Stimulated activated CD4-positive, alpha-beta T cell treated with anti-CD3 and anti-CD28 coated beads, Interleukin-2, amount 100 ng/mL, for 4 hours (primary cell): ENCODE measurements around the gene SSBP3.

Source experiments
- DNase-seq: peaks from one replicate; pipeline ENCODE4 v3.0.0-alpha.2; 2020; ENCODE audit warnings: low read depth

The SSBP3 gene

DNA sequence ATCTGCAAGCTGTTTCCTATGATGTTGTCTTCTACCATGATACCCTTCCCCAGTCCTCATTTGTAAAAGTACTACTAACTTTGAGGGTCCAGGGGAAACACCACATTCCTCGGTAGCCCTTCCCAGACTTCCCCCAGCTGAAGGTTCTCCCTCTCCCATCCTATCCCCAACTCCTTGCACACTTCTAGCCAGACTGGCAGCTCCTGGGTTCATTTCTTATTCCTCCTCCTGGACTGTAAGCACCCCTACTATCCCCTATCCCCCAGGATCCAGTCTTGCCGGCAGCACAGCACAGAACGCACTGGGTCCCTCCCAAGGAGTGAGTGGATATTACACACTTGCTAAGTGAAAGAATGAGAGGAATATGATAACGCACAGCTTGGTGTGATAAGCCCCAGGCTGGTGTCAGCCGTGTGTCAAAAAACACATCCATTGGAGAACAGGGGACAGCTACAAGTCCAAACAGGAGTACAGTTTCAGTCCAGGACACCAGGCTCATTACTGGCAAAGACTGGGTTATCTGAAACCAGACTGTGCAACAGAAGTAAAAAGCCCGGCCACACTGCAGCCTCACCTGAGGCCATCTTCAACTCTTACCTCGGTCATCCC lies 100.2 kb downstream of the SSBP3 start:
- DNase-seq: no peak

DNA sequence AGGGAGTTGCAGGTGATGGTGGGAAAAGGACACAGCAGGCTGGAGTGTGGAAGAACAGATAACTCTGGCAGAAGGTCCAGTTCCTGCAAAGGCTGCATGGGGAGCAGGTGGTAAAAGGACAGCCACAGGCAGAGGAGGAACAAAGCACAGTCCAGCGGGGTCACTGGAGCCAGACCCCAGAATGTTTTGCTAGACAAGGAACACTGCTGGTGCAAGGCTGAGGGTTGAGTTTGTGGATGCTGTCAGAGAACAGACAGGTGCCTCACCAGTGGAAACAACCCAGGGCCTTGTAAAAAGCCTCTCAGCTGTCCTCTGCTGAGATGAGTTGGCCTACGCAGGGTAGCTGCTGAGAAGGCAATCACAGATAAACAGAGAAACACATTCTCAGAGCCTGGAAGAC lies 101.7 kb downstream of the SSBP3 start:
- DNase-seq: no peak

GRCh38 chr1:54302951-54303843 lies 103.0 kb downstream of the SSBP3 start:
- DNase-seq: no peak

GRCh38 chr1:54302549-54302948 lies 103.6 kb downstream of the SSBP3 start:
- DNase-seq: no peak

- no peak for DNase-seq
Observed at GRCh38 chr1:54301497-54301896, 104.7 kb downstream of the SSBP3 start.

DNA sequence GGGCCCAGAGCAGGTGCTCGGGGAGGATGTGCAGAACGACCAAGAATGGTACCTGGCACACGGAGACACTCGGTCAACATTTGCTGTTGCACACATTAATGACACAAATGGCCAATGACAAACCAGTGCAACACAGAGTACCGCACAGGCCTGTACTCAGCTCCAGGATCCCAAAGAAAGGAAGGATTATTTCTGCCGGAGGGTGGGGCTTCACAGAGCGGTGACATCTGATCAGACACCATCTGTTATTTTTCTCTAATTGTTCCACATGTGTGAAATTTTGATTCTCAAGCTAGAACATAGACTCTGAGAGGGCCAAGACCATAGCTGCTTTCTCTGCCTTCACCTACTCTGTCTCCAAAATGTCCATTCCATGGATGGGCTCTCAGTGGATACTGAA lies 105.8 kb downstream of the SSBP3 start:
- DNase-seq: no peak

- DNase-seq: no peak
Observed at GRCh38 chr1:54299037-54299436, 107.2 kb downstream of the SSBP3 start.

DNA sequence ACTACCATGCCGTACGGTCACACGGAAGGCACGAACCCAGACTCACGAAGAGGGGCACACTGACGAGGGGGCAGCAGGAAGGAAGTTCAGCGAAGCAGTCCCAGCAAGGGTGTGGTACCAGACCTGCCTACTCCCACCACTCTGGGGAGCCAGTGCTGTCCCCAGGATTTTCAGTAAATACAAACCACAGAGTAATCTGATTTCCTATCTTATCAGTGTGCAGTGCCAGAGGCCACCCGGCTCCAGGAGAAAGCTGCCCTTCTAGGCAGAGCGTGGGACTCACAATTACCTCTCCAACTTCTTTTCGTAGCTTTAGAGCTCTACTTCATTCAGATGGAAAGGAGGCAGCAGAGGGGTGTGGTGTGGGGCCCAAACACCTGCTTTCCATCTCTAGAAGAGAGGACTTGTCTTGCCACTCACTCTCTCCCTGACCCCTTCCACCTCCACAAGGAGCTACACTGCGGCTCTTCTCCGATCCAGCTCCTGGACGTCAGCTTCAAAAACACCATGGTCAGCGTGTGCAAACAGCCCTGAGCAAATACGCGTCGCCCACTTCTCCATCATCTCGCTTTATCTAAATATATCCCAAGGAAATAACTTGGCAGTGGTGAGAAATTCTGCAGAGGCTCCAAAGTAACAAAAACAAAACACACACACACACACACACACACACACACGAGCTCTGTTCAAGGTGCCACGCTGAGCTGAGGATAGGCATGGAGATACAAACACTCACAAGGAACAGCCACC lies 107.7 kb downstream of the SSBP3 start:
- DNase-seq: no peak

DNA sequence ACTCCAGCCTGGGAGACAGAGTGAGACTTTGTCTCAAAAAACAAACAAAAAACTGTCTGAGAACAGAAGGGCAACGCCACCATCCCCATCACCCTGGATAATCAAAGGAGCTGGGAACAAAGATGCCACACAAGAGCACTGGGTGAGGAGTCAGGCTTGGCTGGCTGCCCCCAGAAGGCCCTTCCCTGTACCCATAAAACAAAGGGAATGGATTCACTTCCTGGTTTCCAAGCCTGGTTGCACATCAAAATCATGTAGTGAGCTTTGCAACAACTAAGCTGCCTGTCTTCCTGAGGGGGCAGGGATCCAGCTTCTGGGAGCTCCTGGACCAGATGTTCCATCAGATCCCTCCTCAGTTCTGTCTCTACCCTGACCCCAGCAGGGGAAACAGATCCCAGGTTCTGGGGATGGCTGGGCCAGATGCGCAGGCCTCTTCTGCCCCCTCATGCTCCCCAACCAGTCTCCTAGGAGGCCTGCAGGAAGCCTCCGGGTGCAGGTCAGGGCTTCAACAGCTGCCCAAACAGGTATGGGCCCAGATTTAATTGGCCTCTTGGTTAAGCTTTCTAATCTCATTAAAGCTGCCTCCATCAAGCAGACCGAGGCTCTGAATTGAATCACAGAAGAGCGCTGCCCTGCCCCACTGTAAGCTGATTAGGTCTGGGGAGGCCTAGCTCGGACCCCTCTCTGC lies 108.5 kb downstream of the SSBP3 start:
- no peak for DNase-seq

DNA sequence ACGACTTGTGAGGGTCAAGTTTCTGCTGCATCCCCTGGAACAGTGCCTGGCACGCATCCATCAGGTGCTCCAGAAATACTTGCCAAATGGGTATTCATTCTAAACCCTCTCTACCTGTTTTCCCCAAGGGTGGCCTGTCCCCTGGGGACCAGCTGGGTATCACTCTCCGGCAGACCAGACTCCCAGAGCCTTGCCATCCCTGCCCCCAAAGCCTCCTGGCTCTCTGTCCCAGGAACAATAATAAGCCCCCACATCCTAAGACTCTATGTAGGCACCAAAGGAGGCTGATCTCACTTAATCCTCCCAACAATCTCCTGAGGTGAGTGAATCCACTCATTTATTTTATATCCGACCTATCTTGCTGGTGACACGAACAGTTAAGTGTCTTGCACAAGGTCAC lies 109.5 kb downstream of the SSBP3 start:
- DNase-seq: no peak

GRCh38 chr1:54294887-54295286 lies 111.3 kb downstream of the SSBP3 start:
- no peak for DNase-seq

GRCh38 chr1:54292002-54292911 lies 113.9 kb downstream of the SSBP3 start:
- DNase-seq: no peak

- DNase-seq: no peak
Observed at GRCh38 chr1:54291276-54292001, 114.8 kb downstream of the SSBP3 start.

- DNase-seq: no peak
Observed at GRCh38 chr1:54290506-54291184, 115.5 kb downstream of the SSBP3 start.

DNA sequence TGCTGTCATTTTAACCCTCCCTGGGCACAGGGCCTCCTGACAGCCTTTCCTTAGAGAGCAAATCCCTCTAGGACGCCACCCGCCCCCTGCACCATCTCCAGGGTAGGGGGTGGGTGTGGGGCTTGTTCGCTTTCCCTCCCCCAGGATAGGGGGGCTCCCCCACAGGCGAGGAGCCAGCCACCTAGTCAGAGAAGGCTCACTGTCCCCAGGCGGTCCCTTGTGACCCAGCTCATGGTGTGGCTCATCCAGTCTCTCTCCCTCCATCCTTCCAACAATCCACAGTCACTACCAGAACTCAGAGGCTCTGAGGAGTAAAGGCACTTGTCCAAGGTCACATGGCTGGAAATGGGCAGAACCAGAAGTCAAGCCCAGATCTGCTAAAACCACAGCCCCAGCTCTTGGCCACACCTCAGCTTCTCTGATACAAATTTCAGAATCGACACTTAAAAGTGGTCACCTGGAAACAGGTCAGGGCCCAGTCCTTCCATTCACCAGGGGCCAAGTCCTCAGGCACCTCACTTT lies 116.4 kb downstream of the SSBP3 start:
- no peak for DNase-seq

GRCh38 chr1:54287801-54288211 lies 118.4 kb downstream of the SSBP3 start:
- no peak for DNase-seq

GRCh38 chr1:54287176-54287650 lies 119.0 kb downstream of the SSBP3 start:
- DNase-seq: peak; percentile 49

DNA sequence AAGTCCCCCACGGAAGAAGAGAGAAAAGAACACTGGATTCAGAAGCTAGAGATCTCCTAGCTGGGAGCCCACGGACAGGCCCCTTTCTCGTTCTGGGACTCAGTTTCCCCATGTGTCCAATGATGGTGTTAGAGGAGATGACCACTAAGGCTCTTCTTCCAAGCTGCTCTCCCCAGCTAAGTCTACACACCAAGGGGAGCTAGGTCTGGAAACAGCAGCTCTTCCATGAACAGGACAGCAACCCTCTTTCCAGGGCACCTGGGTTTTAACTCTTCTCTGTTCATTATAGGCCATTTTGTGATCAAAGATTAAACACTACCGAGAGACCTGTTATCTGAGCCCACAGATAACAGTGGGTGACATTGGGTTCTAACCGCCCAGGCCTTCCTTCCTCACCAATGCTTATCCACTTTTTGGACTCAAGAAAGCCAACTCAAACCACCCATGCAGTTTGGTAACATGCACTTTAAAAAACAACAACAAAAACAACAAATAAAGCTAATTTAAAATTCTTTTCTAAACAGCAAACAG lies 120.3 kb downstream of the SSBP3 start:
- no peak for DNase-seq
